ENCODE measurements around the gene TBRG1. TPM values are rescaled to one million over a fixed set of nuclear protein-coding genes. Genes with fewer than 3 reads are reported as not detected.

TBRG1 gene
- total and polyA plus RNA-seq, 2 experiments from 2014 or later = 24.8 to 56.6 TPM

DNA sequence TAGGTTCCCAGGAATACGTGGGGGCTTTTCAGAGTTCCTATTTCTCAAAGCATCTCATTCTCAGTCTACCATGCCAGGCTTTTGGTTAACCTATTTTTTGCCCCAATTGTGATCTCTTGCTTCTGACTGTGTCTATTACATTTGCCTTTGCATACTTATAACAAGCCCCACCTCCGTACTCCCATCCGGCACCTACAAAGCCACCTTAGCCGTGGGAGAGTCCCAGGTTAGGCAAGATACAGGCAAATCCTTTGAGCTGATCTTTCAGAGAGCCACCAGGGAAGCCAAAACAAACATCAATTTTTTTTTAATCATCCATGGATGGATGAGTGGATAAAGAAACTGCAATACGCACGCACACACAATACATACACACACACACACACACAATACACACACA is 30.0 kb upstream of the TBRG1 start:
- no peaks in the 10 kb centered on the region for H3K4me1 Mint-ChIP-seq
- Histone ChIP-seq H3F3A (replicated peaks; ENCODE audit: low read depth) (no peaks in the 10 kb centered on the region), H4K20me1 (replicated peaks; ENCODE audit: insufficient read depth) (no peaks in the 10 kb centered on the region), H3K4me1 (ENCODE audit: insufficient read depth) (no peaks in the 10 kb centered on the region), H3K79me2 (replicated peaks; ENCODE audit: insufficient read depth) (no peaks in the 10 kb centered on the region), H3K27me3 (ENCODE audit: insufficient read depth) (no peaks in the 10 kb centered on the region), H3K4me2 (no peak overlapping the region), H2AFZ (no peak overlapping the region), H3K9me2 (ENCODE audit: insufficient read depth) (no peaks in the 10 kb centered on the region), H3K4me3 (no peak overlapping the region), H3K27ac (ENCODE audit: low read depth) (no peak overlapping the region), H3K36me3 (ENCODE audit: insufficient read depth) (no peaks in the 10 kb centered on the region)
- H3K4me3 Mint-ChIP-seq = no peak overlapping the region
- ATAC-seq (no peak), DNase-seq (ENCODE audit: low spot score) (no peak)
- no peaks in the 10 kb centered on the region for H3K27me3 Mint-ChIP-seq (ENCODE audit: insufficient read depth, low read depth, poor library complexity)
- H3K27ac Mint-ChIP-seq = no peak overlapping the region
- TF ChIP-seq CREB1 (CRISPR knock-in tag; IDR thresholded peaks at IDR 0.05; ENCODE audit: low read depth) = no peak
- no peak for TF ChIP-seq EZH2phosphoT487 (IDR thresholded peaks at IDR 0.05; ENCODE audit: unreplicated experiment)
- no peaks in the 10 kb centered on the region for H3K36me3 Mint-ChIP-seq (ENCODE audit: low read depth)
- no peaks in the 10 kb centered on the region for H3K9me3 Mint-ChIP-seq

DNA sequence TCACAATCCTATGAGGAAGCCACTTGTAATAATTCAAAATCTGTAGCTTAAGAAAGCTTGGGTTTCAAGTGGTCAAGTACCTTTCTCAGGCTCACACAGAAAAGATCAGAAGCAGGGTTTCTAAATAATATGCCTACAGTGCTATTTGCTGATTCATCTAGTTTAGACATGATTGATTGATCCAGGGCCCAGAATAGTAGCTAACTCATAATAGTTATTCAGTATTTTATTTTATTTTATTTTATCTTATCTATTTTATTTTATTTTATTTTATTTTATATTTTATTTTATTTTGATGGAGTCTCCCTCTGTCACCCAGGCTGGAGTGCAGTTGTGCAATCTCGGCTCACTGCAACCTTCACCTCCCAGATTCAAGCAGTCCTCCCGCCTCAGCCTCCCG is 27.4 kb upstream of the TBRG1 start:
- no peak for TF ChIP-seq CREB1 (CRISPR knock-in tag; IDR thresholded peaks at IDR 0.05; ENCODE audit: low read depth)
- H3K27ac Mint-ChIP-seq = no peak overlapping the region

DNA sequence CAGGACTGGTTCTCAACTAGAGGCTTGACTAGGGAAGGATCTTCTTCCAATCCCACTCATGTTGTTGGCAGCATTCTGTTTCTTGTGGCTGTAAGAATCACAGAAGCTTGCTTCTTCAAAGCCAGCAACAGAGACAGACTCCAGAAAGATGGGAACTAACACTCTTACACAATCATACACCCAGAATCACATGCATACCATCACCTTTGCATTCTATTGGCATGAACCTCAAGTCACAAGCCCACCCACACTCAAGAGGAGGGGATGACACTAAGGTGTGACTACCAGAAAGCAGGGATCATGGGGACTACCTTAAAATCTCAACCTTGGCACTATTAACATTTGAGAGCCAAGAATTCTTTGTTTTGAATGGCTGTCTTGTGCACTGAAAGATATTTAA is 25.0 kb upstream of the TBRG1 start:
- H3K27me3 Mint-ChIP-seq (ENCODE audit: insufficient read depth, low read depth, poor library complexity) = peaks cover 7% of the 10 kb centered on the region
- no peak overlapping the region for H3K27ac ChIP-seq (ENCODE audit: low read depth)
- TF ChIP-seq EZH2 (IDR thresholded peaks at IDR 0.05; ENCODE audit: low read depth, unreplicated experiment) (no peak), ZNF114 (CRISPR knock-in tag; IDR thresholded peaks at IDR 0.05) (no peak), STAT1 (IDR thresholded peaks at IDR 0.05; ENCODE audit: unreplicated experiment) (no peak), NANOG (IDR thresholded peaks at IDR 0.05; ENCODE audit: borderline replicate concordance) (no peak), ZNF331 (CRISPR knock-in tag; IDR thresholded peaks at IDR 0.05; ENCODE audit: low read depth) (no peak), CREB1 (CRISPR knock-in tag; IDR thresholded peaks at IDR 0.05; ENCODE audit: low read depth) (no peak)
- TF ChIP-seq, protein P1, sequence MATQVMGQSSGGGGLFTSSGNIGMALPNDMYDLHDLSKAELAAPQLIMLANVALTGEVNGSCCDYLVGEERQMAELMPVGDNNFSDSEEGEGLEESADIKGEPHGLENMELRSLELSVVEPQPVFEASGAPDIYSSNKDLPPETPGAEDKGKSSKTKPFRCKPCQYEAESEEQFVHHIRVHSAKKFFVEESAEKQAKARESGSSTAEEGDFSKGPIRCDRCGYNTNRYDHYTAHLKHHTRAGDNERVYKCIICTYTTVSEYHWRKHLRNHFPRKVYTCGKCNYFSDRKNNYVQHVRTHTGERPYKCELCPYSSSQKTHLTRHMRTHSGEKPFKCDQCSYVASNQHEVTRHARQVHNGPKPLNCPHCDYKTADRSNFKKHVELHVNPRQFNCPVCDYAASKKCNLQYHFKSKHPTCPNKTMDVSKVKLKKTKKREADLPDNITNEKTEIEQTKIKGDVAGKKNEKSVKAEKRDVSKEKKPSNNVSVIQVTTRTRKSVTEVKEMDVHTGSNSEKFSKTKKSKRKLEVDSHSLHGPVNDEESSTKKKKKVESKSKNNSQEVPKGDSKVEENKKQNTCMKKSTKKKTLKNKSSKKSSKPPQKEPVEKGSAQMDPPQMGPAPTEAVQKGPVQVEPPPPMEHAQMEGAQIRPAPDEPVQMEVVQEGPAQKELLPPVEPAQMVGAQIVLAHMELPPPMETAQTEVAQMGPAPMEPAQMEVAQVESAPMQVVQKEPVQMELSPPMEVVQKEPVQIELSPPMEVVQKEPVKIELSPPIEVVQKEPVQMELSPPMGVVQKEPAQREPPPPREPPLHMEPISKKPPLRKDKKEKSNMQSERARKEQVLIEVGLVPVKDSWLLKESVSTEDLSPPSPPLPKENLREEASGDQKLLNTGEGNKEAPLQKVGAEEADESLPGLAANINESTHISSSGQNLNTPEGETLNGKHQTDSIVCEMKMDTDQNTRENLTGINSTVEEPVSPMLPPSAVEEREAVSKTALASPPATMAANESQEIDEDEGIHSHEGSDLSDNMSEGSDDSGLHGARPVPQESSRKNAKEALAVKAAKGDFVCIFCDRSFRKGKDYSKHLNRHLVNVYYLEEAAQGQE (IDR thresholded peaks at IDR 0.05; ENCODE audit: unreplicated experiment) = no peak

More for the DNA sequence above, 27.4 kb upstream of the TBRG1 start:
- H3K9me3 Mint-ChIP-seq = no peaks in the 10 kb centered on the region
- no peak overlapping the region for H3K4me2 ChIP-seq
- no peaks in the 10 kb centered on the region for H3K27me3 Mint-ChIP-seq (ENCODE audit: insufficient read depth, low read depth, poor library complexity)
- H3K4me3 ChIP-seq = no peak overlapping the region
- no peak overlapping the region for H3K27ac ChIP-seq (ENCODE audit: low read depth)
- H3K4me1 Mint-ChIP-seq = no peaks in the 10 kb centered on the region
- no peaks in the 10 kb centered on the region for H3K36me3 Mint-ChIP-seq (ENCODE audit: low read depth)
- no peaks in the 10 kb centered on the region for H3K79me2 ChIP-seq (replicated peaks; ENCODE audit: insufficient read depth)
- H3K36me3 ChIP-seq (ENCODE audit: insufficient read depth) = no peaks in the 10 kb centered on the region
- H3K27me3 ChIP-seq (ENCODE audit: insufficient read depth) = no peaks in the 10 kb centered on the region
- ATAC-seq = no peak
- DNase-seq (ENCODE audit: low spot score) = no peak
- no peaks in the 10 kb centered on the region for H3K9me2 ChIP-seq (ENCODE audit: insufficient read depth)
- 0 out of 2 replicates have a peak, but pooled peaks cover 1% of the 10 kb centered on the region for H3K4me1 ChIP-seq (ENCODE audit: insufficient read depth)
- H3F3A ChIP-seq (replicated peaks; ENCODE audit: low read depth) = no peaks in the 10 kb centered on the region
- no peak overlapping the region for H3K4me3 Mint-ChIP-seq
- no peak overlapping the region for H2AFZ ChIP-seq
- no peaks in the 10 kb centered on the region for H4K20me1 ChIP-seq (replicated peaks; ENCODE audit: insufficient read depth)

More for the DNA sequence above, 25.0 kb upstream of the TBRG1 start:
- H2AFZ ChIP-seq = no peak overlapping the region
- H3K36me3 ChIP-seq (ENCODE audit: insufficient read depth) = no peaks in the 10 kb centered on the region
- H3K4me3 ChIP-seq = no peak overlapping the region
- peaks cover 10% of the 10 kb centered on the region for H3K4me1 Mint-ChIP-seq
- no peak overlapping the region for H3K27ac Mint-ChIP-seq
- no peak overlapping the region for H3K4me3 Mint-ChIP-seq
- H3K79me2 ChIP-seq (replicated peaks; ENCODE audit: insufficient read depth) = no peaks in the 10 kb centered on the region
- ATAC-seq (no peak), DNase-seq (ENCODE audit: low spot score) (no peak)
- no peaks in the 10 kb centered on the region for H3K9me3 Mint-ChIP-seq
- no peaks in the 10 kb centered on the region for H3K9me2 ChIP-seq (ENCODE audit: insufficient read depth)
- H3K27me3 ChIP-seq (ENCODE audit: insufficient read depth) = no peaks in the 10 kb centered on the region
- peaks cover 13% of the 10 kb centered on the region for H3K4me1 ChIP-seq (ENCODE audit: insufficient read depth)
- H3F3A ChIP-seq (replicated peaks; ENCODE audit: low read depth) = no peaks in the 10 kb centered on the region
- H4K20me1 ChIP-seq (replicated peaks; ENCODE audit: insufficient read depth) = no peaks in the 10 kb centered on the region
- H3K4me2 ChIP-seq = no peak overlapping the region
- H3K36me3 Mint-ChIP-seq (ENCODE audit: low read depth) = no peaks in the 10 kb centered on the region

All from GM23338 (cell line).